ENCODE measurements around the gene ZNF429.
"Not testable (repeated sequence)": the region's sequence is repeated elsewhere in the genome, so short reads cannot be mapped to it uniquely, and the experiment has no call there.

The ZNF429 gene

DNA sequence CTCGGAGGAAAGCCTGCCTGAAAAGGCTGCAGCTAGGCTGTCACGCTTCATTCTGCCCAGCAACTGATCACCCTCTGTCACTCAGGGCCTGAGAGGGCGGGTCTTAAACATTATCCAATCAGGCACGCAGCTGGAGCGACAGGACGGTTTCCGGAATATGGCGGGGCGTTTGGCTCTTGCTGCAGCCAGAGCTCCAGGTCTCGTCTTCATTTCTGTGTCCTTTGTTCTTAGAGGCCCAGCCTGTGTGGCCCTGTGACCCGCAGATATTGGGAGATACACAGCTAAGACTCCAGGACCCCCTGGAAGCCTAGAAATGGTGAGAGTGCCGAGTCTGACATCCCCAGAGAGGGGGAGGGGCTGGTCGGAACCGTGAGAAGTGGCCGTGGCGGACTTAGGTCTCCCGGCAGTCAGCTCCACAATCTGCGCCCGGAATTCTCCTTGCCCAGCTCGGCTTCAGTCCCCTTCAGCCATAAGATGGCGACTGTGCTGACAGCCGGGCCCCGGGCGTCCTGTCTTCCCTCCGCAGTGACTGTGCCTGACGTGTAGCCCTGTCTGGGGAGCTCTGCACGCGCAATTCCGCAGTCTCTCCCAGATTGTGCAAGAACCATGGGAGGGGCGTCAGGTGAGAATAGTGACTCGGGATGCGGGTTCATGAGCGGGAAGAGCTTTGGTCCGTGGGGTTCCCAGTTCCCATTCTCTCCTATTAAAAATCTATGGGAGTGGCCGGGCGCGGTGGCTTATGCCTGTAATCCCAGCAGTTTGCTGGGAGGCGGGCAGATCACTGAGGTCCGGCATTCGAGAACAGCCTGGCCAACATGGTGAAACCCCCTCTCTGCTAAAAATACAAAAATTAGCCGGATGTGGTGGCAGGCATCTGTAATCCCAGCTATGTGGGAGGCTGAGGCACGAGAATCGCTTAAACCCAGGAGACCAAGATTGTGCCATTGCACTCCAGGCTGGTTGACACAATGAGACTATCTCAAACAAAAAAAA is at the start of gene ZNF429:
ZNF429 (plus strand) TSS at position 144 of the 993 bp plus-strand sequence; CDS start at position 314, 170 bp downstream.
- DNase-seq (ENCODE audit: low read depth in 2 of 2): peak; percentile 76 to 78

DNA sequence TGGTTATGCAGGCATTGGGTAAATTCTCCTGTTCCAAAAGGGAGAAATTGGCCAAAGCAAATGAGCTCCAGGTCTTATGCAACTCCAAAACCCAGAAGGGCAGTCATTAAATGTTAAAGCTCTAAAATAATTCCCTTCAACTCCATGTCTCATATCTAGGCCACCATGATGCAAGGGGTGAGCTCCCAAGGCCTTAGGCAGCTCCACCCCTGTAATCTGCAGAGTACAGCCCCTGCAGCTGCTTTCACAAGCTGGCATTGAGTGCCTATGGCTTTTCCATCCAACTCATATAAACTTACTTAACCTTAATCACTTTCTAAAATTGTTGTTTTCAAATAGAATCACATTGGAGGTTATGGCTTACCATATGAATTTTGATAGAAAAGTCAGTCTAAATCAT is 44.7 kb upstream of the ZNF429 start:
- DNase-seq (ENCODE audit: low read depth in 2 of 2): no peak

DNA sequence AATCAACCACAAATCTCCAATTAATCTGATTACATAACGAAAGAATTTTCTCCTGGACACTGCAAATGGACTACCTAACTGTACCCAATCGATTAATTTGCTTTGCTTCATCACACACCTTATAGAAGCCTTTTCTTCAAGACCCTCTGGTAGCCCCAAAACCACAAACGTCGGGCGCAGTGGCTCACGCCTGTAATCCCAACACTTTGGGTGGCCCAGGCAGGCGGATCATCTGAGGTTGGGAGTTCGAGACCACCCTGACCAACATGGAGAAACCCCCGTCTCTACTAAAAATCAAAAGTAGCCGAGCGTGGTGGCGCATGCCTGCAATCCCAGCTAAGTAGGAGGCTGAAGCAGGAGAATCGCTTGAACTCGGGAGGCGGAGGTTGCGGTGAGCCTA is 42.9 kb upstream of the ZNF429 start:
- no peak for DNase-seq (ENCODE audit: low read depth in 2 of 2)

DNA sequence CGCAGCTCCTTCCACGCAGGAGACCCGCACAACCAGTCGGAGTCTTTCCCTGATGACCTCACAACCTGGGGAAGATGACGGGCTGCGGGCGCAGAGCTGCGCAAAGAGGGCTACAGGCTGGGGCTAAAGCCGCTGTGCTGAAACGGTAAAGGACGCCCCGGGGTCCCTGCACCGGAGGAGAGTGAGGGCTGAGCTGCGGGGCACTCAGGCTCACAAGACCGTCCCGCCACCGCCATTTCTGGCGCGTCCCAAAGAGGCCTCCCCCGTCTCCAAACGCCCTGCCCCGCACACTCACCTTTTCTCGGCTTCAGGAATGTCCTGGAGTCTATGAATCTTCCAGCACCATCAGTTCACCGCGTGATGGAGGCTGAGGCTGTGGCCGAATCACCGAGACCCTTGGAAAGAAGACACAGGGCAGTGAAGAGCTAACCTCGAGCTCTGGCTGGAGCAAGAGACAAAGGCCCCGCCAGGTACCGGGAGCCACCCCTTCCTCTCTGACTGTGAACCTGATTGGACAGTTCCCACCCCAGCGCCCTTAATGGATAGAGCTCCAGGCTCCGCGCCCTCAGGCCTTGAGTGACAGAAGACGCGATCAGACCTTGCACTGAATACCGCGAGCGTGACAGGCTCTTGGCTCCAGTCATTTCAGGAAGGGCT is 41.8 kb upstream of the ZNF429 start:
- DNase-seq (ENCODE audit: low read depth in 2 of 2): no peak

DNA sequence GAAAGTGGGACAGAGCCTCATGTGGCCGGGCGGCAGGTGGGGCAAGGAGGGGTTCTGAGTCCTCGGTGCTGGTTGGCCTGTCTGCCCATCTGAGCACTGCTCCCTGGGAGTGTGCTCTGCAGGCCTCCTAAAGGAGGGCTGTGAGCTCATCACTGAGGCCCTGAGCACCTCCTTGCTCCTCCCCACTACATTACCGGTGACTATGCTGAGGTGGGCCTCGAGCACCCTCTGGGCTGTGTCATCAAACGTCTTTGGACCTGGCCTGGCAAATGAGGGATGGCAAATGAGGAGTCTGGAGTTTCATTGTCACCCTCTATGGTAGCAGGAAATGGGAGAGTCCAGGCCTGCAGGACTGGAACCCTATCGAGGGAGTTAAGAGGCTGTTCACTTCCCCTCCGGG is 38.8 kb upstream of the ZNF429 start:
- no peak for DNase-seq (ENCODE audit: low read depth in 2 of 2)

DNA sequence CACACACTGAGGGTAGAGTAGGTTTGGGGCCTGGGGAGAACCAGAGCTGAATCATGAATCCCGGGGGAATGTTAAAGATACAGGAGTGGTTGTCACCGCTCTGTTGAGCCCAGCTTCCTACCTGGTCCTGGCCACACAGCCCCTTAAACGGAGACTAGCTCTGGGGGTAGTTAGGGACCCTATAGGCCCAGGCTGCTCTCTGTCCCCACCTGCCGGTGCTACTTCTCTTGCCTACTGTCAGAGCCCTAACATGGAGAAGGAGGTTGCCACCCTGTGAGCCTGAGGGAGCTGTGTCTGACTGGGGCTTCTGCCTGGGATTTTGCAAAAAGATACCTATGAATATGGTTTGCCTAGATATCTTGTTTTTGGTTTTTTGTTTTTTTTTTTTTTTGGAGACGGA is 36.6 kb upstream of the ZNF429 start:
- DNase-seq (ENCODE audit: low read depth in 2 of 2): no peak

GRCh38 chr19:21472507-21472906 is 32.9 kb upstream of the ZNF429 start:
- no peak for DNase-seq (ENCODE audit: low read depth in 2 of 2)

DNA sequence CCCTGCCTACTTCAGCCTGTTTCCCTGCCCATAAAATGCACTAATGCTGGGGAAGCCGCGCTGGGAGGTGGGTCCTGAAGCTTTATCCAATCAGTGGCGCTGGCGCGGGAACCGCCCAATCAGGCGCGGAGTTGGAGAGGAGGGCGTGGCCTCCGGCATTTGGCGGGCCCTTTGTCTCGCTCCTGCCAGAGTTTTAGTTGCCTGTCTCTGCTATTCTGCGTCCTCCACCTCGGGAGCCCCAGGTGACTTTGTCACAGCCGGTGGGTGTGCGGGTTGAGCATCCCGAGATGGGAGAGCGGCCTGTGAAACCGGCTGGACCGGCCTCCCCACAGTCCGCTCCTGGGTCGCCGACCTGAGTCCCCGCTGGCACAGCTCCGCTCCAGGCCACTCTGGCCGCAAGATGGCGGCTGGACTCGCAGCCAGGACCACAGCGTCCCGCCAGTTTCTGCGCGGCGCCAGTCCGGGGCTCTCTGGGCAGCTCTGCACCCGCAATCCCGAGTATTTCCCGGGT is 30.7 kb upstream of the ZNF429 start:
- DNase-seq (ENCODE audit: low read depth in 2 of 2): no peak

GRCh38 chr19:21482361-21482760 is 23.0 kb upstream of the ZNF429 start:
- not testable (repeated sequence) for DNase-seq (ENCODE audit: low read depth in 2 of 2)

GRCh38 chr19:21482863-21483276 is 22.5 kb upstream of the ZNF429 start:
- DNase-seq (ENCODE audit: low read depth in 2 of 2): no peak

DNA sequence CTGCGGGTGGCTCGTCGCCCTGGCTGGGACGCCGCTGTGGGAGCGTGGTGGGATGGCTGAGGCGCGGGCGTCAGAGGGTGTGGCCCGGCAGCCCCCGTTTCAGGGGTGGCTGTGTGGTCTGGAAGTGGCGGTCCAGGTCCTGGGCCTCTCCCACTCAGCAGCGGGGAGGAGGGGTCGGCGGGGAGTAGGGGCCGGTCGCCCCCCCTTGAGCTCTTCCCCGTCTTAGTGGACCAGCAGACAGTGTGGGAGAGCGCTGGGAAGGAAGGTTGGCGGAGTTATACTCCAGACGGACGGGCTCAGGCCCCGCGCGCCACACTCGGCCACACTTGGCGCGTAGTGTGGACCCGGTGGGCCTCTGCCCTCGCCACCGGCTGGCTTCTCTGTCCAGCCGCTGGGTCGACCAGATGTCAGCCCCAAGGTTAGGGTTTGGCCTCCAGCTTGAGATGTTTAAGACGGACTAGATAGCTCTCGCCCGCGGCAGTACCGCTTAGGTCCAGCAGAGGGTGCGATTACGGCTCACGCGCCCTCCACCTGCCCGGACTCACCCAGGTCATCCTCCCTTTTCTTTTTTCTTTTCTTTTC is 21.7 kb upstream of the ZNF429 start:
- no peak for DNase-seq (ENCODE audit: low read depth in 2 of 2)

DNA sequence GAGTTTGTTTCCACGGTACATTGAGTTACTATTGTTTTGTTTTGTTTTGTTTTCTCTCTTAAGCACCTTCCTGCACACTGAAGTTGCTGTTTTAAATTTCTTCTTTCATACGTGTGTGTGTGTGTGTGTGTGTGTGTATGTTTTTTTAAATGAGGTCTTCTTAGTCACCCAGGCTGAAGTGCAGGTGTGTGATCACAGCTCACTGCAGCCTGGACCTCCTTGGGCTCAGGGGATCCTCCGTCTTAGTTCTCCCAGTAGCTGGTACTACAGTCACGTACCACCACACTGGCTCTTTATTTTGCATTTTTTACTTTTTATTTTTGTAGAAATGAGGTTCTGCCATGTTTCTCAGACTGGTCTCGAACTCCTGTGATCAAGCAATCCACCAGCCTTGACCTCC is 20.8 kb upstream of the ZNF429 start:
- DNase-seq (ENCODE audit: low read depth in 2 of 2): no peak

DNA sequence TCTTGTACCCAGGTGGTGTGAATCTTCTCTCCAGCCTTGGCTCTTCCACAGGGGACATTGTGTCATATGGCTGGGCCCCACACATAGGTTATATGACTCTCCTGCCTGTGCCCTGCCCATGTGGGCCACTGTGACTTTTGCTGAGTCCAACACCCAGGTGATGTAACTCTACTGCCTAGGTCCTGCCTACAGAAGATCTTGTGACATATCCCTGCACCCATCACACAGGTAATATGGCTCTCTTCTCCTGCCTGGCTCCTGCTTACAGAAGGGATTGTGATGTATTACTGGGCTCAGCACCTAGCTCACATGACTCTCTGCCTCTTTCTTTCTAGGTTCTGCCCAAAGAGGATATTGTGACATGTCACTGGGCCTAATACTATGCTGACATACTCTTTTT is 19.5 kb upstream of the ZNF429 start:
- DNase-seq (ENCODE audit: low read depth in 2 of 2): no peak

DNA sequence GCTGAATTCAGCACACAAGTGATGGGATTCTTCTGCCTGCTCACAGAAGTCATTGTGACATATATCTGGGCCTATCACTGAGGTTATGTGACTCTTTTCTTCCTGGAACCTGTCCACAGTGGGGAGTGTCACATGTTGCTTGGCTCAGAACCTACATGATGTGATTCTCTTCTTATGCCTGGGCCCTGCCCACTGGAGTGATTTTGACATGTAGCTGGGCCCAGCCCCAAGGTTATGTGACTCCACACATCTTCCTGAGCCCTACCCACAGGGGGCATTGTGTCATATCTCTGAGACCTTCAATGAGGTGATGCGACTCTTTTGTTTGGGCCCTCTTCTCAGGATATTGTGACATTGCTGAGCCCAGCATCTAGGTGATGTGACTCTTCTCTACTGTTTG is 17.4 kb upstream of the ZNF429 start:
- no peak for DNase-seq (ENCODE audit: low read depth in 2 of 2)

GRCh38 chr19:21491146-21491545 is 14.3 kb upstream of the ZNF429 start:
- DNase-seq (ENCODE audit: low read depth in 2 of 2): no peak

DNA sequence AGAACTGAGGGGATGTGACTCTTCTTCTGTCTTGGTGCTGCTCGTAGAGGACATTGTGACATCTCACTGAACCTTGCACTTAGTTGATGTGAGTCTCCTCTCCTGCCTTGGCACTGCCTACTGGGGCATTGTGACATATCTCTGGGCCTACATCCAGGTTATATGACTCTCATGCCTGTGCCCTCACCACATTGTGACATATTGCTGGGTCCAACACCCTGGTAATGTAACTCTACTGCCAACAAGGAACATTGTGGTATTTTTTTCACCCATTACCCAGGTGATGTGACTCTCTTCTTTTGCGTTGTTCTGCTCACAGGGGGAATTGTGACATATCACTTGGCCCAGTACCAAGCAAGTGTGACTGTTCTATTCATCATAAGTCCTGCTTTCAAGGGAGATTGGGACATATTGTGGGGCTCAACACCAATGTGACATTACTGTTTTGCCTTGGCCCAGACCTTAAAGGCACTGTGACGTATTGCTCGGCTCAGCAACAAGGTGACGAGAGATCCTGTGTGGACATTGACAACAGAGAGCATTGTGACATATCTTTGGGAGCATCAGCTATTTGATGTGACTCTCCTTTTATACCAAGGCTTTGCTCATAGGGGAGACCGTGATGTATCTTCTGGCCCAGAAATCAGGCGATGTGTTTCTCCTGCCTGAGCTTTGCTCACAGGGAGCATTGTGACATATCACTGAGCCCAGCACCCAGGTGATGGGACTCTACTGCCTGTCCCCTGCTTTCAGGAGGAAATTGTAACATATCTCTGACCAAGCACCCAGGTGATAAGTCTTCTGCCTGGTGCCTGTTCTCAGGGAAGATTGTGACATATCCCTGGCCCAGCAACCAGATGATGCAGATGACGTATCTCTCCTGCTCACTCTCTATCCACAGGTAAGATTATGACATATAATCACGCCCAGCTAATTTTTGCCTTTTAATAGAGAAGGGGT is 12.2 kb upstream of the ZNF429 start:
- DNase-seq (ENCODE audit: low read depth in 2 of 2): no peak

- DNase-seq (ENCODE audit: low read depth in 2 of 2): no peak
Measured at GRCh38 chr19:21496876-21497275, 8.5 kb upstream of the ZNF429 start.

DNA sequence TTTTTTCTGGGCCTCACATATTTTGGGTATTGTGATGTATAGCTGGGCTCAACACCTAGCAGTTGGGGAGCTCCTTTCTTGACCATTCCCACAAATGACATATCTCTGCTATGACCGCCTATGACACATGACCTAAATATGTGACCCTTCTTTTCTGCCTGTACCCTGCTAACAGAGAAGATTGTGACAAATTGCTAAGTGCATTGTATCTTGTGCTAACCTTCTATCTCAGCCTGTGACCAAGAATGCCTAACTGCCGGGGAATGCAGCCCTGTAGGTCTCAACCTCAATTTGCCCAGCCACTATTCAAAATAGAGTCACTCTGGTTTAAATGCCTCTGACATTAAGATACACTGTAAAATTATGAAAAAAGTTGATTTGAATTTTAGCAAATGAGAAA is 6.8 kb upstream of the ZNF429 start:
- DNase-seq (ENCODE audit: low read depth in 2 of 2): no peak

- no peak for DNase-seq (ENCODE audit: low read depth in 2 of 2)
Measured at GRCh38 chr19:21508198-21508597, 2.8 kb downstream of the ZNF429 start.

DNA sequence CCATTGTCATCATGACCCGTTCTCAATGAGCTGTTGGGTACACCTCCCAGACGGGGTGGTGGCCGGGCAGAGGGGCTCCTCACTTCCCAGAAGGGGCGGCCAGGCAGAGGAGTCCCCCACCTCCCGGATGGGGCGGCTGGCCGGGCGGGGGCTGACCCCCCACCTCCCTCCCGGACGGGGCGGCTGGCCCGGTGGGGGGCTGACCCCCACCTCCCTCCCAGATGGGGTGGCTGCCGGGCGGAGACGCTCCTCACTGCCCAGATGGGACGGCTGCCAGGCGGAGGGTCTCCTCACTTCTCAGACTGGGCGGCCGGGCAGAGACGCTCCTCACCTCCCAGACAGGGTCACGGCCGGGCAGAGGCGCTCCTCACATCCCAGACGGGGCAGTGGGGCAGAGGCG is 5.7 kb downstream of the ZNF429 start:
- DNase-seq (ENCODE audit: low read depth in 2 of 2): not testable (repeated sequence)

GRCh38 chr19:21512609-21513008 is 7.2 kb downstream of the ZNF429 start:
- not testable (repeated sequence) for DNase-seq (ENCODE audit: low read depth in 2 of 2)

Data from fibroblast of skin of left biceps (primary cell).